ENCODE results near the gene RALGPS1. TPM values are rescaled to one million over a fixed set of nuclear protein-coding genes. Genes with fewer than 3 reads are reported as not detected.

The RALGPS1 gene
- total RNA-seq, 2 experiments from 2014 or later, result 2.1 to 2.4 TPM

GRCh38 chr9:127229691-127230417 is 315.3 kb downstream of the RALGPS1 start:
- H3K36me3 Mint-ChIP-seq (ENCODE audit: low read depth), result peaks cover 2% of the 10 kb centered on the region

GRCh38 chr9:127231666-127232065 is 317.1 kb downstream of the RALGPS1 start:
- Mint-ChIP-seq H3K4me3 (no peak overlapping the region), H3K27ac (no peak overlapping the region), H3K27me3 (ENCODE audit: low read depth) (peaks cover 18% of the 10 kb centered on the region), H3K4me1 (ENCODE audit: low read depth) (peaks cover under 1% of the 10 kb centered on the region), H3K36me3 (ENCODE audit: low read depth) (no peaks in the 10 kb centered on the region), H3K9me3 (no peaks in the 10 kb centered on the region)
- CTCF ChIA-PET, result no interaction called here
- intact Hi-C loops (cut with micrococcal nuclease), result no loop called here
- DNase-seq, result no peak

More at GRCh38 chr9:127229691-127230417, 315.3 kb downstream of the RALGPS1 start:
- Mint-ChIP-seq H3K27me3 (ENCODE audit: low read depth) (peaks cover 19% of the 10 kb centered on the region), H3K9me3 (no peaks in the 10 kb centered on the region), H3K4me3 (no peak overlapping the region), H3K4me1 (ENCODE audit: low read depth) (peaks cover 9% of the 10 kb centered on the region), H3K27ac (no peak overlapping the region)
- CTCF ChIA-PET, result interaction anchor here (1.1 kb wide), 1 partner anchor 19 kb away, joined by 3 read pairs; no protein-coding TSS in a partner anchor
- intact Hi-C loops (cut with micrococcal nuclease), result no loop called here
- DNase-seq, result no peak

- no peak overlapping the region for H3K4me3 Mint-ChIP-seq
- H3K4me1 Mint-ChIP-seq (ENCODE audit: low read depth), result no peaks in the 10 kb centered on the region
- H3K9me3 Mint-ChIP-seq, result no peaks in the 10 kb centered on the region
- no peak overlapping the region for H3K27ac Mint-ChIP-seq
- peaks cover 20% of the 10 kb centered on the region for H3K27me3 Mint-ChIP-seq (ENCODE audit: low read depth)
- CTCF ChIA-PET, result no interaction called here
- H3K36me3 Mint-ChIP-seq (ENCODE audit: low read depth), result no peaks in the 10 kb centered on the region
- intact Hi-C loops (cut with micrococcal nuclease), result no loop called here
- DNase-seq, result no peak
Measured at GRCh38 chr9:127232833-127233549, 318.4 kb downstream of the RALGPS1 start.

GRCh38 chr9:127233550-127233949 is 319.0 kb downstream of the RALGPS1 start:
- no peaks in the 10 kb centered on the region for H3K36me3 Mint-ChIP-seq (ENCODE audit: low read depth)
- H3K4me3 Mint-ChIP-seq, result no peak overlapping the region
- CTCF ChIA-PET, result no interaction called here
- peaks cover 20% of the 10 kb centered on the region for H3K27me3 Mint-ChIP-seq (ENCODE audit: low read depth)
- H3K4me1 Mint-ChIP-seq (ENCODE audit: low read depth), result no peaks in the 10 kb centered on the region
- intact Hi-C loops (cut with micrococcal nuclease), result no loop called here
- H3K9me3 Mint-ChIP-seq, result no peaks in the 10 kb centered on the region
- no peak for DNase-seq
- no peak overlapping the region for H3K27ac Mint-ChIP-seq

- intact Hi-C loops (cut with micrococcal nuclease), result no loop called here
- Mint-ChIP-seq H3K27me3 (ENCODE audit: low read depth) (peaks cover 20% of the 10 kb centered on the region), H3K27ac (no peak overlapping the region), H3K36me3 (ENCODE audit: low read depth) (no peaks in the 10 kb centered on the region), H3K4me1 (ENCODE audit: low read depth) (no peaks in the 10 kb centered on the region), H3K4me3 (no peak overlapping the region), H3K9me3 (no peaks in the 10 kb centered on the region)
- no peak for DNase-seq
- CTCF ChIA-PET, result no interaction called here
Measured at GRCh38 chr9:127233989-127234388, 319.4 kb downstream of the RALGPS1 start.

- Mint-ChIP-seq H3K36me3 (ENCODE audit: low read depth) (no peaks in the 10 kb centered on the region), H3K4me1 (ENCODE audit: low read depth) (no peaks in the 10 kb centered on the region), H3K27me3 (ENCODE audit: low read depth) (peaks cover 10% of the 10 kb centered on the region), H3K27ac (no peak overlapping the region), H3K9me3 (no peaks in the 10 kb centered on the region), H3K4me3 (no peak overlapping the region)
- CTCF ChIA-PET, result no interaction called here
- no peak for DNase-seq
- intact Hi-C loops (cut with micrococcal nuclease), result no loop called here
Measured at GRCh38 chr9:127237801-127238200, 323.2 kb downstream of the RALGPS1 start.

GRCh38 chr9:127241354-127241753 is 326.8 kb downstream of the RALGPS1 start:
- DNase-seq, result no peak
- Mint-ChIP-seq H3K9me3 (no peaks in the 10 kb centered on the region), H3K36me3 (ENCODE audit: low read depth) (no peaks in the 10 kb centered on the region), H3K4me1 (ENCODE audit: low read depth) (peaks cover 5% of the 10 kb centered on the region), H3K27me3 (ENCODE audit: low read depth) (peaks cover 5% of the 10 kb centered on the region), H3K27ac (no peak overlapping the region), H3K4me3 (no peak overlapping the region)
- intact Hi-C loops (cut with micrococcal nuclease), result loop anchor here (10.0 kb wide), 2 partner anchors 213 to 533 kb away; partner anchors contain the start of genes LRSAM1, RPL12 and SH2D3C
- CTCF ChIA-PET, result no interaction called here

GRCh38 chr9:127244609-127245601 is 330.3 kb downstream of the RALGPS1 start:
- no peaks in the 10 kb centered on the region for H3K27me3 Mint-ChIP-seq (ENCODE audit: low read depth)
- H3K27ac Mint-ChIP-seq, result no peak overlapping the region
- peak; percentile 98 for DNase-seq
- peak overlapping the region; percentile 83 for H3K4me3 Mint-ChIP-seq
- H3K4me1 Mint-ChIP-seq (ENCODE audit: low read depth), result peaks cover 5% of the 10 kb centered on the region
- H3K9me3 Mint-ChIP-seq, result no peaks in the 10 kb centered on the region
- CTCF ChIA-PET, result interaction anchor here (0.9 to 1.2 kb wide), 3 partner anchors 20 to 46 kb away, joined by 3 read pairs; no protein-coding TSS in a partner anchor
- H3K36me3 Mint-ChIP-seq (ENCODE audit: low read depth), result no peaks in the 10 kb centered on the region
- intact Hi-C loops (cut with micrococcal nuclease), result loop anchor here (1.0 to 10.0 kb wide), 4 partner anchors 21 to 530 kb away; partner anchors contain the start of genes LRSAM1, RPL12 and SH2D3C

GRCh38 chr9:127245637-127246164 is 331.1 kb downstream of the RALGPS1 start:
- Mint-ChIP-seq H3K9me3 (no peaks in the 10 kb centered on the region), H3K27ac (no peak overlapping the region), H3K4me3 (peak overlapping the region; percentile 83), H3K4me1 (ENCODE audit: low read depth) (peaks cover 5% of the 10 kb centered on the region), H3K36me3 (ENCODE audit: low read depth) (no peaks in the 10 kb centered on the region), H3K27me3 (ENCODE audit: low read depth) (peaks cover 5% of the 10 kb centered on the region)
- CTCF ChIA-PET, result no interaction called here
- intact Hi-C loops (cut with micrococcal nuclease), result loop anchor here (1.0 to 10.0 kb wide), 4 partner anchors 21 to 529 kb away; partner anchors contain the start of genes LRSAM1, RPL12 and SH2D3C
- no peak for DNase-seq

GRCh38 chr9:127248241-127248640 is 333.7 kb downstream of the RALGPS1 start:
- peaks cover 5% of the 10 kb centered on the region for H3K27me3 Mint-ChIP-seq (ENCODE audit: low read depth)
- no peaks in the 10 kb centered on the region for H3K9me3 Mint-ChIP-seq
- DNase-seq, result no peak
- H3K27ac Mint-ChIP-seq, result no peak overlapping the region
- CTCF ChIA-PET, result interaction anchor here (0.6 to 1.2 kb wide), 2 partner anchors 19 to 207 kb away, joined by 3 read pairs; no protein-coding TSS in a partner anchor
- no peaks in the 10 kb centered on the region for H3K36me3 Mint-ChIP-seq (ENCODE audit: low read depth)
- intact Hi-C loops (cut with micrococcal nuclease), result loop anchor here (10.0 kb wide), 2 partner anchors 207 to 527 kb away; partner anchors contain the start of genes LRSAM1, RPL12 and SH2D3C
- no peak overlapping the region for H3K4me3 Mint-ChIP-seq
- H3K4me1 Mint-ChIP-seq (ENCODE audit: low read depth), result peaks cover 5% of the 10 kb centered on the region

GRCh38 chr9:127249877-127250276 is 335.3 kb downstream of the RALGPS1 start:
- H3K9me3 Mint-ChIP-seq, result no peaks in the 10 kb centered on the region
- intact Hi-C loops (cut with micrococcal nuclease), result loop anchor here (10.0 kb wide), 2 partner anchors 205 to 525 kb away; partner anchors contain the start of genes LRSAM1, RPL12 and SH2D3C
- peaks cover 10% of the 10 kb centered on the region for H3K27me3 Mint-ChIP-seq (ENCODE audit: low read depth)
- no peaks in the 10 kb centered on the region for H3K36me3 Mint-ChIP-seq (ENCODE audit: low read depth)
- DNase-seq, result no peak
- peaks cover 5% of the 10 kb centered on the region for H3K4me1 Mint-ChIP-seq (ENCODE audit: low read depth)
- no peak overlapping the region for H3K4me3 Mint-ChIP-seq
- H3K27ac Mint-ChIP-seq, result no peak overlapping the region
- CTCF ChIA-PET, result no interaction called here

Measured in activated naive CD4-positive, alpha-beta T cell treated with anti-CD3 and anti-CD28 coated beads for 36 hours (primary cell).